DND-41 (cell line): ENCODE data around the gene NGDN.

Source experiments
- ATAC-seq: fragments of 200-7000 bp; cut with Tn5 transposase; 3 replicates; pipeline ENCODE4 v1.9.1; 2021; ENCODE audit warnings: low read depth; ENCODE audit not compliant: insufficient read depth
- DNase-seq: peaks from one replicate; pipeline ENCODE4 v3.0.0-alpha.2; 2020
- H2AFZ ChIP-seq: 2 replicates; pipeline ENCODE4 v1.6.0; 2012; ENCODE audit warnings: low read depth, low read length
- H3K27ac ChIP-seq: 2 replicates; pipeline ENCODE4 v1.5.1; 2012; ENCODE audit warnings: low read length, inconsistent platforms
- H3K27me3 ChIP-seq: fragments of 200-600 bp; sonication (generic); 2 replicates; pipeline ENCODE4 v1.6.0; 2012; ENCODE audit warnings: low read length, mild to moderate bottlenecking, inconsistent platforms; ENCODE audit not compliant: insufficient read depth, poor library complexity
- H3K36me3 ChIP-seq: 2 replicates; pipeline ENCODE4 v1.5.1; 2012; ENCODE audit warnings: low read length, inconsistent platforms; ENCODE audit not compliant: insufficient read depth
- H3K4me1 ChIP-seq: 2 replicates; pipeline ENCODE4 v1.5.1; 2012; ENCODE audit warnings: mild to moderate bottlenecking, low read length; ENCODE audit not compliant: insufficient read depth
- H3K4me2 ChIP-seq: 2 replicates; pipeline ENCODE4 v1.6.0; 2012; ENCODE audit warnings: mild to moderate bottlenecking, moderate library complexity, low read length, inconsistent platforms; ENCODE audit not compliant: insufficient read depth
- H3K4me3 ChIP-seq, 2 experiments: fragments of 200-600 bp in 1 of 2; shearing (Covaris generic) in 1 of 2; 2 replicates each; pipeline ENCODE4 v1.5.1; 2012 to 2016; ENCODE audit warnings: inconsistent platforms in 2 of 2, low read length in 2 of 2, mild to moderate bottlenecking in 2 of 2, low read depth in 1 of 2, moderate library complexity in 1 of 2
- H3K79me2 ChIP-seq: 2 replicates; pipeline ENCODE4 v1.6.0; 2012; ENCODE audit warnings: low read length, inconsistent platforms; ENCODE audit not compliant: insufficient read depth
- H3K9ac ChIP-seq: 2 replicates; pipeline ENCODE4 v1.6.0; 2012; ENCODE audit warnings: low read depth, mild to moderate bottlenecking, inconsistent platforms, low read length, moderate library complexity
- H3K9me3 ChIP-seq: 2 replicates; pipeline ENCODE4 v1.5.1; 2012; ENCODE audit warnings: low read length, moderate library complexity, mild to moderate bottlenecking, inconsistent platforms; ENCODE audit not compliant: insufficient read depth, severe bottlenecking
- H4K20me1 ChIP-seq: 2 replicates; pipeline ENCODE4 v1.6.0; 2012; ENCODE audit warnings: low read length; ENCODE audit not compliant: insufficient read depth
- CTCF ChIP-seq: IDR thresholded peaks from 2 replicates; pipeline ENCODE4 v1.5.1; 2012; ENCODE audit warnings: borderline replicate concordance, low read length, moderate library complexity, mild to moderate bottlenecking; ENCODE audit not compliant: poor library complexity, severe bottlenecking; ENCODE audit errors: extremely low read depth
- EZH2 ChIP-seq: IDR thresholded peaks from 3 replicates; pipeline ENCODE4 v1.6.1; 2012; ENCODE audit warnings: borderline replicate concordance, low read depth, mild to moderate bottlenecking, moderate library complexity, low read length, inconsistent platforms; ENCODE audit not compliant: severe bottlenecking

The NGDN gene

GRCh38 chr14:23481979-23482822 is 12.7 kb downstream of the NGDN start:
- H3K9ac ChIP-seq: no peak overlapping the region
- no peak for ATAC-seq
- no peak overlapping the region for H3K4me3 ChIP-seq
- no peak overlapping the region for H2AFZ ChIP-seq
- H3K36me3 ChIP-seq: peaks cover 23% of the 10 kb centered on the region
- peaks cover 7% of the 10 kb centered on the region; the same call in 1 of the 2 replicates for H4K20me1 ChIP-seq
- H3K4me2 ChIP-seq: no peak overlapping the region
- H3K27me3 ChIP-seq: no peaks in the 10 kb centered on the region
- no peaks in the 10 kb centered on the region for H3K79me2 ChIP-seq
- H3K9me3 ChIP-seq: no peaks in the 10 kb centered on the region
- no peak overlapping the region for H3K27ac ChIP-seq
- no peaks in the 10 kb centered on the region for H3K4me1 ChIP-seq
- DNase-seq: no peak
- no peak for TF ChIP-seq EZH2
- TF ChIP-seq CTCF: no peak

GRCh38 chr14:23482823-23483148 is 13.3 kb downstream of the NGDN start:
- Histone ChIP-seq H3K36me3 (peaks cover 17% of the 10 kb centered on the region), H3K4me2 (no peak overlapping the region), H3K9ac (no peak overlapping the region), H3K9me3 (no peaks in the 10 kb centered on the region), H3K27ac (no peak overlapping the region), H4K20me1 (peaks cover 7% of the 10 kb centered on the region; the same call in 1 of the 2 replicates), H2AFZ (no peak overlapping the region), H3K27me3 (no peaks in the 10 kb centered on the region), H3K4me1 (no peaks in the 10 kb centered on the region), H3K4me3 (no peak overlapping the region), H3K79me2 (no peaks in the 10 kb centered on the region)
- ATAC-seq (no peak), DNase-seq (no peak)
- TF ChIP-seq CTCF: no peak
- no peak for TF ChIP-seq EZH2

GRCh38 chr14:23483236-23483854 is 13.8 kb downstream of the NGDN start:
- no peak for TF ChIP-seq EZH2
- TF ChIP-seq CTCF: peak; percentile 65
- Histone ChIP-seq H3K27me3 (no peaks in the 10 kb centered on the region), H3K4me2 (no peak overlapping the region), H3K79me2 (no peaks in the 10 kb centered on the region), H3K4me1 (no peaks in the 10 kb centered on the region), H3K4me3 (no peak overlapping the region), H4K20me1 (peaks cover 7% of the 10 kb centered on the region; the same call in 1 of the 2 replicates), H3K27ac (no peak overlapping the region), H3K36me3 (peaks cover 13% of the 10 kb centered on the region; the same call in 1 of the 2 replicates), H2AFZ (no peak overlapping the region), H3K9ac (no peak overlapping the region), H3K9me3 (no peaks in the 10 kb centered on the region)
- ATAC-seq (peak; percentile 84), DNase-seq (peak; percentile 44)
